A673 (cell line): ENCODE measurements around the gene UBA7. TPM values are rescaled to one million over a fixed set of nuclear protein-coding genes. Genes with fewer than 3 reads are reported as not detected.

Source experiments
- BruUV-seq: library from RNA; stranded (reverse); fragments of 400-500 nt; replicated peaks from 2 replicates; lab custom pipeline; 2021; lab: Mats Ljungman, UMichigan
- CTCF ChIA-PET: fragments of 300-600 bp; sonication (Branson Sonifier 250); formaldehyde crosslinking; loops from one replicate; lab custom pipeline; 2022; ENCODE audit warnings: antibody characterized with exemption; lab: Charles Lee
- POLR2A ChIA-PET: fragments of 300-600 bp; sonication (Branson Sonifier 250); formaldehyde crosslinking; loops from one replicate; lab custom pipeline; 2022; ENCODE audit warnings: antibody characterized with exemption; ENCODE audit not compliant: low non-redundant PET; lab: Charles Lee
- DNase-seq: peaks from one replicate; pipeline ENCODE4 v3.0.0-alpha.2; 2015; ENCODE audit warnings: low spot score
- H3K27ac ChIP-seq: fragments of 200-600 bp; sonication (generic); 2 replicates; pipeline ENCODE4 v1.5.1; 2016; ENCODE audit warnings: mixed run types, low read depth, mild to moderate bottlenecking, mixed read lengths, antibody characterized with exemption, low read length; ENCODE audit not compliant: poor library complexity, severe bottlenecking
- H3K27me3 ChIP-seq: fragments of 200-600 bp; sonication (generic); replicated peaks from 2 replicates; pipeline ENCODE4 v1.6.1; 2017; ENCODE audit warnings: mixed run types, low read depth, mild to moderate bottlenecking, mixed read lengths, antibody characterized with exemption, low read length; ENCODE audit not compliant: insufficient read depth, poor library complexity
- H3K36me3 ChIP-seq: fragments of 200-600 bp; sonication (generic); 2 replicates; pipeline ENCODE4 v1.6.1; 2016; ENCODE audit warnings: mixed run types, mild to moderate bottlenecking, mixed read lengths, antibody characterized with exemption, low read length; ENCODE audit not compliant: insufficient read depth, poor library complexity, severe bottlenecking
- H3K4me1 ChIP-seq: fragments of 200-600 bp; sonication (generic); 2 replicates; pipeline ENCODE4 v1.6.1; 2017; ENCODE audit warnings: mixed run types, mild to moderate bottlenecking, mixed read lengths, antibody characterized with exemption, low read length; ENCODE audit not compliant: insufficient read depth, poor library complexity, severe bottlenecking
- H3K4me3 ChIP-seq: fragments of 200-600 bp; sonication (generic); 2 replicates; pipeline ENCODE4 v1.5.1; 2016; ENCODE audit warnings: low read depth, mixed run types, mild to moderate bottlenecking, mixed read lengths, low read length; ENCODE audit not compliant: poor library complexity, severe bottlenecking
- H3K9me3 ChIP-seq: fragments of 200-600 bp; sonication (generic); 2 replicates; pipeline ENCODE4 v1.6.1; 2016; ENCODE audit warnings: mixed run types, low read depth, mild to moderate bottlenecking, mixed read lengths, antibody characterized with exemption, low read length; ENCODE audit not compliant: poor library complexity, severe bottlenecking
- CTCF ChIP-seq: fragments of 300-800, 200-600 bp; sonication (generic); conservative IDR thresholded peaks from 2 replicates; pipeline ENCODE4 v1.5.1; 2017; ENCODE audit warnings: low read depth, mild to moderate bottlenecking, antibody characterized with exemption, low read length, moderate library complexity, mixed read lengths
- EZH2 ChIP-seq: fragments of 200-600 bp; sonication (generic); IDR thresholded peaks from 2 replicates; pipeline ENCODE4 v1.6.1; 2017; ENCODE audit warnings: borderline replicate concordance, low read depth, mild to moderate bottlenecking, mixed read lengths, antibody characterized with exemption, low read length; ENCODE audit not compliant: poor library complexity, severe bottlenecking
- intact Hi-C: fragments of 100-400 bp; cut with micrococcal nuclease; formaldehyde crosslinking; loops from one replicate; pipeline ENCODE4 v1.10.0; 2022; ENCODE audit not compliant: unreplicated experiment
- total RNA-seq: library from RNA; stranded (reverse); gene quantifications from 2 replicates; pipeline ENCODE4 v1.2.3, GENCODE V29; 2021

UBA7 gene
- total RNA-seq, 1 experiment from 2014 or later = 2.2 TPM

GRCh38 chr3:49761661-49762060 lies 52.1 kb downstream of the UBA7 start:
- DNase-seq = no peak
- no TSS peak for BruUV-seq
- Histone ChIP-seq H3K9me3 (no peaks in the 10 kb centered on the region), H3K4me3 (no peak overlapping the region), H3K27me3 (no peaks in the 10 kb centered on the region), H3K36me3 (no peaks in the 10 kb centered on the region), H3K4me1 (no peaks in the 10 kb centered on the region), H3K27ac (no peak overlapping the region)
- ChIA-PET CTCF (no interaction called here), POLR2A (no interaction called here)
- intact Hi-C loops = no loop called here
- no peak for TF ChIP-seq CTCF
- TF ChIP-seq EZH2 = no peak

GRCh38 chr3:49759226-49759625 lies 54.5 kb downstream of the UBA7 start:
- Histone ChIP-seq H3K27ac (no peak overlapping the region), H3K9me3 (no peaks in the 10 kb centered on the region), H3K4me3 (no peak overlapping the region), H3K36me3 (no peaks in the 10 kb centered on the region), H3K4me1 (no peaks in the 10 kb centered on the region), H3K27me3 (no peaks in the 10 kb centered on the region)
- intact Hi-C loops = no loop called here
- DNase-seq = no peak
- BruUV-seq = no TSS peak
- POLR2A ChIA-PET = no interaction called here
- no peak for TF ChIP-seq EZH2
- no peak for TF ChIP-seq CTCF
- CTCF ChIA-PET = no interaction called here

GRCh38 chr3:49757197-49757596 lies 56.6 kb downstream of the UBA7 start:
- Histone ChIP-seq H3K36me3 (no peaks in the 10 kb centered on the region), H3K4me3 (no peak overlapping the region), H3K27me3 (no peaks in the 10 kb centered on the region), H3K27ac (no peak overlapping the region), H3K9me3 (no peaks in the 10 kb centered on the region), H3K4me1 (no peaks in the 10 kb centered on the region)
- TF ChIP-seq EZH2 = no peak
- TF ChIP-seq CTCF = no peak
- CTCF ChIA-PET = no interaction called here
- POLR2A ChIA-PET = no interaction called here
- BruUV-seq = no TSS peak
- intact Hi-C loops = no loop called here
- DNase-seq = no peak
